HG03558 (cell line): Measurements from ENCODE around the gene RCAN1.
"Not testable (repeated sequence)": the region's sequence is repeated elsewhere in the genome, so short reads cannot be mapped to it uniquely, and the experiment has no call there.

Experiments
- ATAC-seq: cut with Tn5 transposase; IDR thresholded peaks from one replicate; pipeline ENCODE4 v1.9.1; 2021; ENCODE audit warnings: moderate number of reproducible peaks; ENCODE audit not compliant: unreplicated experiment; ENCODE audit errors: extremely low read depth

Gene RCAN1

GRCh38 chr21:34574601-34575529 lies 40.0 kb downstream of the RCAN1 start:
- no peak for ATAC-seq

- no peak for ATAC-seq
Measured at GRCh38 chr21:34571994-34572393, 42.9 kb downstream of the RCAN1 start.

- ATAC-seq = no peak
Measured at GRCh38 chr21:34570313-34570712, 44.6 kb downstream of the RCAN1 start.

- no peak for ATAC-seq
Measured at GRCh38 chr21:34569381-34569979, 45.4 kb downstream of the RCAN1 start.

- ATAC-seq = not testable (repeated sequence)
Measured at GRCh38 chr21:34568801-34569200, 46.1 kb downstream of the RCAN1 start.

GRCh38 chr21:34567604-34568155 lies 47.2 kb downstream of the RCAN1 start:
- ATAC-seq = no peak

GRCh38 chr21:34565238-34565637 lies 49.7 kb downstream of the RCAN1 start:
- ATAC-seq = no peak

- ATAC-seq = not testable (repeated sequence)
Measured at GRCh38 chr21:34563370-34563769, 51.5 kb downstream of the RCAN1 start.

- ATAC-seq = no peak
Measured at GRCh38 chr21:34561806-34562205, 53.1 kb downstream of the RCAN1 start.

- ATAC-seq = no peak
Measured at GRCh38 chr21:34560609-34561008, 54.3 kb downstream of the RCAN1 start.

GRCh38 chr21:34560021-34560420 lies 54.9 kb downstream of the RCAN1 start:
- ATAC-seq = no peak

GRCh38 chr21:34559089-34559631 lies 55.8 kb downstream of the RCAN1 start:
- ATAC-seq = no peak

- ATAC-seq = no peak
Measured at GRCh38 chr21:34558166-34558565, 56.7 kb downstream of the RCAN1 start.

GRCh38 chr21:34557261-34557660 lies 57.7 kb downstream of the RCAN1 start:
- ATAC-seq = no peak

- not testable (repeated sequence) for ATAC-seq
Measured at GRCh38 chr21:34554670-34555069, 60.2 kb downstream of the RCAN1 start.

GRCh38 chr21:34554227-34554626 lies 60.7 kb downstream of the RCAN1 start:
- no peak for ATAC-seq

GRCh38 chr21:34553151-34553952 lies 61.6 kb downstream of the RCAN1 start:
- no peak for ATAC-seq

GRCh38 chr21:34552360-34553098 lies 62.4 kb downstream of the RCAN1 start:
- ATAC-seq = no peak

- ATAC-seq = no peak
Measured at GRCh38 chr21:34550182-34550799, 64.6 kb downstream of the RCAN1 start.
